ENCODE results near the gene CDH23.

The CDH23 gene

GRCh38 chr10:71532878-71533277 lies 136.2 kb downstream of the CDH23 start:
- no peak for DNase-seq (ENCODE audit: low read depth in 2 of 2, low spot score in 1 of 2)

- no peak for DNase-seq (ENCODE audit: low read depth in 2 of 2, low spot score in 1 of 2)
Measured at GRCh38 chr10:71533936-71534335, 137.2 kb downstream of the CDH23 start.

- no peak for DNase-seq (ENCODE audit: low read depth in 2 of 2, low spot score in 1 of 2)
Measured at GRCh38 chr10:71534568-71535194, 138.0 kb downstream of the CDH23 start.

DNA sequence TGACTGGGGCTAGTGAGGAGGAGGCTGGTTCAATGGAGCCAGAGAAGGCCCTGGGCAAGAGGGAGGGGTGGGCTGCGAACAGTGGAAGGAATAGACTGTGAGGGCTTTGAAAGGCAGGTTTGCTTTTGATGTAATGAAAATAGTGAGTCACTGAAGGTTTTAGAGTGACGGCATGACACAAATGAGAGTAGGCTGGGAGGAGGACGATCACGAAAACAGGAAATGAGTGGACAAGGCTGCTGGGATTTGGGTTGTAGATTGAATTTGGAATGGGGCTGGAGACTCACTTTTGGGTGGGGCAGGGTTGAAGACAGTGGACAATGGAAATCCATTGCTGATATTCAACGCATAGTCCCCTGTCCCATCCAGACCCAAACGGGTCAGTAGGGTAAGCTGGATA lies 139.6 kb downstream of the CDH23 start:
- no peak for DNase-seq (ENCODE audit: low read depth in 2 of 2, low spot score in 1 of 2)

- no peak for DNase-seq (ENCODE audit: low read depth in 2 of 2, low spot score in 1 of 2)
Measured at GRCh38 chr10:71537125-71537524, 140.4 kb downstream of the CDH23 start.

GRCh38 chr10:71537681-71538080 lies 141.0 kb downstream of the CDH23 start:
- no peak for DNase-seq (ENCODE audit: low read depth in 2 of 2, low spot score in 1 of 2)

DNA sequence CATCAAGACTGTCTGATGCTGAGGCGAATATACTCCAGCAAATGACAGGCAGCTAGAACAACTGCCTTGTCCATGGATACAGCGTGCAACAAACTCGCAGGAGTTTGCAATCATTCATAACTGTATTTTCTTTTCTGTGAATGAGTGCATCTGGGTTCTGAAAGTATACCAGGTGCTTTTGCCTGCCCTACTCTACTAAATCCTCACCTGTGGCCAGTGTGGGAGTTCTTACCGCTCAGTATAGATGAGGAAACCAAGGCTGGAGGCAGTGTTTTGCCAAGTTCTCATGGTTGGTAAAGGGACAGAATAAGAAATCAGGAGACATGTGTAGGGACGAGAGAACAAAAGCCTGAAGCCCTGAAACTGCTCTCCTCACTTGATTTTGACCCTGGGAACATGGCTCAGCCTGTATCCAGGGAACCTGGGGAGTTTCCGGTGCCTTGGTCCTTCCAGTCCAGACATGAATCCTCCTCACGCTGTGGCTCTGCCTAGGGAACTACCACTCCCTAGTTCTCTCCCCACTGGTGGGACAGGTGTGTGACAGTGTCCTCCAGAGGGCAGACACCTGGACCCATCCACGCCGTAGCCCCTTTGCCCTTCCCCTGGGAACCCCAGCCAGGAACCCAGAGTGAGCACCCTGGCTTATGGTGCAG lies 142.0 kb downstream of the CDH23 start:
- DNase-seq (ENCODE audit: low read depth in 2 of 2, low spot score in 1 of 2), result no peak

DNA sequence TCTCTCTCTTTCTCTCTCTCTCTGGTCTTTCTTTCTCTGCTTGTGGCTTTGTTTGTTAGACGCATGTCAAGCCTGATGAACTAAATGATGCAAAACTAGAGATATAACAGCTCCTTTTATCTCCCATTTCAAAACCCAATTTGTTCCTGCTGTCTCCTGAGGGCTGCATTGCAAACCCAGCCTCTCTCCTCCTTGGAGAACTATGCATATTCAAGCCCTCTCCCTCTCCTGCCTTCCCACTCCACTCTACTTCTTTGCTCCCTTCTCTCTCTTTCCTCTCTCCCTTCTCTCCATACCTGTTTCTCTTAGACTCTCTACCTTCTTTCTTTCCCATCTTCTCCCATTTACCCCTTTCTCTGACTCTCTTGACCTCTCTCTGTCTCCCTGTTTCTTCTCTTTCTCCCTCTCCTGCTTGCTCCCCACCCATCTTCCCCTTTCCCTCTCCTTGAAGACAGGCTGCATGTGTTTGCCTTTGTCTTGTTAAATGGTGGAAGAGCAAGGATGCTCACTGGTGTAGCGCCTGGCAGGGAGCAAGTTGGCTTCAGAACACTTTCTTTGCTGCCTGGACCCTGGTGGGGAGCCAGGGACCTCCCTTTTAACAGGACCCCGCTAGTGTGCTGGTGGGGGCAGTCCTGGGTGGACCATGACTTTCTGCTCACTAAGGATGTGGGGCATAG lies 142.9 kb downstream of the CDH23 start:
- DNase-seq (ENCODE audit: low read depth in 2 of 2, low spot score in 1 of 2), result no peak

- DNase-seq (ENCODE audit: low read depth in 2 of 2, low spot score in 1 of 2), result no peak
Measured at GRCh38 chr10:71542478-71542877, 145.8 kb downstream of the CDH23 start.

DNA sequence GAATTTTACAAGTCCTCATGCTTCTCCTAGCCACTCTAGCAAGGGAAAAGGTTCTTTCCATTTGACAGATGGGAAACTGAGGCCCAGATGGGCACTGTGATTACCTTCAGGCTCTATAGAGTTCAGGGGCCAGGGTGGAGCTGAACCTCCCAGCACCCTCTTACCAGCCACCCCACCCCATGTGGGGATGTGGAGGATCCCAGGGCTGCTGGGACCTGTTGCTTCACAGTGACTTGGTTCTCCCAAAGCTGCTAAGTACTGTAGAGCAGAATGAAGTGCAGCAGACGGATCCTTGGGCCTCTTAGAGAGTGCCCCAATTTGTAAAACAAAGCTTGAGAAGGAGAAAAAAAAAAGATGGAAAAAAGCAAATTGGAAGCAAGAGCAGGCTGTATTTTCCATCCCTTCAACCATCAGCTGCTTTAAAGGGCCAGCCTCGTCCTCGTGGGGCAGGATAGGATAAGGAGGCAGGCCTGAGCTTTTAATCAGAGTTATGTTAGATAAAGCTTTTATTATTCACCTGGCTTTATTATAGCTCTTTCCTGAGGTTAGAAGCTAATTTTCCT lies 147.0 kb downstream of the CDH23 start:
- DNase-seq (ENCODE audit: low read depth in 2 of 2, low spot score in 1 of 2), result no peak

- no peak for DNase-seq (ENCODE audit: low read depth in 2 of 2, low spot score in 1 of 2)
Measured at GRCh38 chr10:71545001-71545400, 148.3 kb downstream of the CDH23 start.

GRCh38 chr10:71546220-71546619 lies 149.5 kb downstream of the CDH23 start:
- no peak for DNase-seq (ENCODE audit: low read depth in 2 of 2, low spot score in 1 of 2)

- DNase-seq (ENCODE audit: low read depth in 2 of 2, low spot score in 1 of 2), result no peak
Measured at GRCh38 chr10:71547312-71547711, 150.6 kb downstream of the CDH23 start.

DNA sequence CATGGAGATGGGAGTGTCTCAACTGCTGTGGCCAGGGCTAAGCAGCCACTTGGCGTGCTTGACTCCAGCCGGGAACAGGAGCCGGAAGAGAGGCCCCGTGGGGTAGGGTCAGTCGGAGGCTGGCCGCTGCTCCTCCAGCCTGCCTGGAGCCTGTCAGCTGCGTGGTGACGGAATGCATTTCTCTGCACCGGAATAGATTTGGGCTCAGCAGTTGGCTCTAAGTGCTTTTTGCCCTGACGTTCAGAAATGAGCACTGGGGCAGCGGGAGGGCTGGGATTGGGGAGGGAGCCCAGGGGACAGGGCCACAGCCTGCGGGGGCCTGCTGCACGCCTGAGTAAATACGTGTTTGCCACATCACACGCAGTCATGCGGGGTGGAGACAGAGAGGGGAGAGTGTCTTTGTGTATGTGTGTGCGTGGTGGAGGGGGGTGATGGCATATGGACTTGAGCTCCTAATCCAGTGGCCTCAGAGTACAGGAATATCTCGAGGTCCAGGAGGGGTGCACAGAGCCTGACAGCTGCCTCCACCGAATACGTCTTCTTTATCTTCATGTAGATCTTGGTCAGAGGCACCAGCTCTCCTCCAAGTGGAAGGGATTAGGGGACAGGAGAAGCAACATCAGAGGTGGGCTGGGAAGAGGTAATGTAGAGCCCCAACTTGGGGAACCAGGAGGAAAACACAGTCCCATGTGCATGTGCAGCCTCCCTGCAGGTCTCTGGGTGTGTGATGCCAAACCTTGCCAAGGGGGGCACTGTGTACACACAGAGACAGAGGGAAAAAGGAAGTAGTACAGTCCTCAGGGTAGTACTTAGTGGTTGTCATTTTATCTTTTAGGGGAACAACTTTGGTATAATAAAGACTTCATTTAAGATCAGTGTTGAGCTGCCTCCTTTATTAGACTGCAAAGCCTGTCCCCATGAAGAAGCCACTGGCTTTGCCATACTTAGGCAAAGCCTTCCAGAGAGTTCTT lies 151.4 kb downstream of the CDH23 start:
- no peak for DNase-seq (ENCODE audit: low read depth in 2 of 2, low spot score in 1 of 2)

GRCh38 chr10:71549766-71550533 lies 153.2 kb downstream of the CDH23 start:
- no peak for DNase-seq (ENCODE audit: low read depth in 2 of 2, low spot score in 1 of 2)

DNA sequence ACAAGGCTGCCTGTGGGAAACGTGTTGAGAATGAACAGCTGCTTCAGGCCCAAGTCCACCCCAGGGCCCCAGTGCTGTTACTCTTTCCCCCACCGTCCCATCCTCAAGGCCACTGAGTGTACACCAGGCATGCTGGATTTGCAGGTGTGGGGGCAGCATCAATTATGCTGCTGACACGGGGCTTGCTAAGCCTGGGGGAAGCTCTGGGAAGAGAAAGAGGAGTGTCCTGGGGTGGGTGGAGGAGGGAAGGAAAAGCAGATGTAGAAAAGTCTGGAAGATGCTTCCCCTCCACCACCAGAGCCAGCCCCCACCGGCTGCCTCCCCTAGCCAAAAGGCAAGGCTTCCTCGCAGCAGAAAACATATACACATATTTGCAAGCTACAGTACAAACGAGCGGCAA lies 153.9 kb downstream of the CDH23 start:
- no peak for DNase-seq (ENCODE audit: low read depth in 2 of 2, low spot score in 1 of 2)

- DNase-seq (ENCODE audit: low read depth in 2 of 2, low spot score in 1 of 2), result no peak
Measured at GRCh38 chr10:71551970-71552369, 155.2 kb downstream of the CDH23 start.

- no peak for DNase-seq (ENCODE audit: low read depth in 2 of 2, low spot score in 1 of 2)
Measured at GRCh38 chr10:71553432-71553831, 156.7 kb downstream of the CDH23 start.

- no peak for DNase-seq (ENCODE audit: low read depth in 2 of 2, low spot score in 1 of 2)
Measured at GRCh38 chr10:71554671-71555070, 158.0 kb downstream of the CDH23 start.

- no peak for DNase-seq (ENCODE audit: low read depth in 2 of 2, low spot score in 1 of 2)
Measured at GRCh38 chr10:71555087-71555723, 158.5 kb downstream of the CDH23 start.
